Subcutaneous abdominal adipose tissue (tissue), 5 donors: ENCODE measurements around the gene GP2.

Source experiments
- H3K27ac ChIP-seq: one replicate; pipeline ENCODE4 v1.7.0; 2013; ENCODE audit warnings: low read depth, mild to moderate bottlenecking, inconsistent platforms, low read length, moderate library complexity
- H3K27me3 ChIP-seq, 5 donors: one replicate each; pipeline ENCODE4 v1.7.0; 2013; ENCODE audit warnings: low read length in 5 of 5, inconsistent platforms in 1 of 5; ENCODE audit not compliant: control insufficient read depth in 5 of 5, insufficient read depth in 4 of 5
- H3K36me3 ChIP-seq, 5 donors: one replicate each; pipeline ENCODE4 v1.7.0; 2013; ENCODE audit warnings: low read length in 5 of 5; ENCODE audit not compliant: control insufficient read depth in 5 of 5, insufficient read depth in 5 of 5
- H3K4me1 ChIP-seq, 5 donors: one replicate each; pipeline ENCODE4 v1.7.0; 2013; ENCODE audit warnings: low read length in 5 of 5, mild to moderate bottlenecking in 3 of 5, moderate library complexity in 1 of 5; ENCODE audit not compliant: control insufficient read depth in 5 of 5, insufficient read depth in 5 of 5
- H3K4me3 ChIP-seq, 5 donors: one replicate each; pipeline ENCODE4 v1.7.0; 2013; ENCODE audit warnings: low read length in 5 of 5, low read depth in 1 of 5
- H3K9ac ChIP-seq, 5 donors: one replicate each; pipeline ENCODE4 v1.7.0; 2013; ENCODE audit warnings: low read length in 5 of 5, mild to moderate bottlenecking in 4 of 5, moderate library complexity in 3 of 5
- H3K9me3 ChIP-seq, 5 donors: one replicate each; pipeline ENCODE4 v1.7.0; 2013; ENCODE audit warnings: low read length in 5 of 5; ENCODE audit not compliant: control insufficient read depth in 5 of 5
- donor health status: healthy.
- donor health status: healthy.
- donor health status: healthy.
- donor health status: healthy.
- donor health status: healthy.

GP2 gene

DNA sequence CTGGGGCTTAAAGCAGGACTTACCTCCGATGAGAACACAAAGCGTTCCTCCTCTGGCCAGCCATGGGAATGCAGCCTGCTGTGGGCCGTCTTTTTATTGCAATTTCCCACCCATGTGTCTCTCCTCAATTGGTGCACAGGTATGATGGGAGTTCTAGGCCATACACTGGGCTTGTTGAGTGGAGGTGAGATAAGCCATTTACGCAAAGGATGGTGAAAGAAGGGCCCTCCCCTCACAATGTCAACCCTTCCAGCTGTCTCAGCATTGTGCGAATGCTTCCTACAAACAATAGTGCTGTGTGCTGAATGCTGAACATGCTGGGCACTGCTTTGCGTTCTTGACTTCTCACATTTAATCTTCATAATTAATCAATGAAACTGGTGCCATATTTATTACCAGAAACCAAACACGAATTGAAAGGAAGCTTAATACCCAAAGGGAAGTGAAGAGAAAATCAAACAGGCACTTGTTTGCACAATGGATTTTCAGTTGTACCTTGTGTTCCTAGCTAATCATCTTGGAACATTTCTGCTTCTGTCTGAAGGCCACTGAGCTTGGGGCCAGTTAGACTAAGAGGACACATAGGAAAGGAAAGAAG is at the start of gene GP2:
GP2 (minus strand) TSS at position 70 of the 598 bp plus-strand sequence. CDS start 1,082 bp downstream, outside the sequence.
- no peak within 1 kb of the TSS for H3K9ac ChIP-seq
- peaks cover 2 to 10% (median 7%) of the 10 kb centered on the region in 5 donors for H3K27me3 ChIP-seq
- H3K27ac ChIP-seq = no peak within 1 kb of the TSS
- H3K9me3 ChIP-seq = no peaks in the 10 kb centered on the region
- H3K4me1 ChIP-seq = no peaks in the 10 kb centered on the region
- no peak within 1 kb of the TSS for H3K4me3 ChIP-seq
- H3K36me3 ChIP-seq = no peaks in the 10 kb centered on the region

DNA sequence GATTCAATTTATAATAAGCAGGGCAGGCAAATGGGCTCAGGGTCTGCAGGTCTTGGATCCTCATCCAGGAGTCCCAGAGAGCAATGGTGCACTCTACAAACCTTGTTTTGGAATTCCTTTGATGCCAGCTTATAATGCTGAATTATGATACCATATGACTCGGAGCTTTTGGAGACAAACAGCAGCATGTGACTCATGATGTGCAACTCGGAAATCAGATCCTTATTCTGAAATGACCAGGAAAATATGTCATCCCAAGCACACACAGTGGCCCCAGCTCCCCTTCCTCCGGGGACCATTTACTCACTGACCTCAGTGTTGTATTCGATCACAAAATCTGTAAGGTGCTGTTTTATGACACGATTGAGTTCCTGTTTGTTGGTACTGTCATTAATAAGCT is 45.4 kb upstream of the GP2 start:
- Histone ChIP-seq H3K9ac (no peak overlapping the region), H3K4me3 (no peak overlapping the region), H3K36me3 (no peaks in the 10 kb centered on the region), H3K27ac (no peak overlapping the region), H3K9me3 (peaks cover 0 to 10% (median 0%) of the 10 kb centered on the region in 5 donors), H3K4me1 (no peaks in the 10 kb centered on the region), H3K27me3 (peaks cover 4 to 8% (median 6%) of the 10 kb centered on the region in 5 donors)

DNA sequence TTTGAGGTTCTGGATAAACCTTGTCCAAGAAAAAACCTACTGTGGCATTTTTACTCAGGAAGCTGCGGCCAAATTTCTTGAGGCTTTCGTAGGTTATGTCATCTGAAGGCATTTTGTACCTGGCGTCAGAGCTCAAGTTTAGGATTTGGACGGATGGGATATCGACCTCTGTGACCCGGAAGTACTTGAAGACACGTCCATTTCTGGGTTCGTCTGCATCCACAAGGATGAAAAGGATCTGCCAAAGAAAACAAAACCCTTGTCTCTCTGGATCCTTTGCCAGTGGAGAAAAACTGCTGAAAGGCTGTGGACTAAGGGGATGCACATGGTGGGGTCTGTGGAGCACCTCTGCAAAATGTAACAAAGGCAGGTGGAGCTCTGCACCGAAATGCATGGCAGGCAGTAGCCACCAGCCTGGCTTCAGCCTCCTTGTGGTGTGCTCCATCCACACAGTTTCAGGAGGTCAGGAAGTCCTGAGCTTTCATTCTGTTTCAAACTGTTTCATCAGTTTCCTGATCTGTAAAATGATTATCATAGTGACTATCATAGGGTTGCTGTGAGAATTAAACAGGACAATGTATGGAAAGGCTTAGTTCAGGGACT is 42.2 kb upstream of the GP2 start:
- Histone ChIP-seq H3K9ac (no peak overlapping the region), H3K4me1 (no peaks in the 10 kb centered on the region), H3K27ac (no peak overlapping the region), H3K9me3 (peaks cover 0 to 10% (median 0%) of the 10 kb centered on the region in 5 donors), H3K4me3 (no peak overlapping the region), H3K36me3 (no peaks in the 10 kb centered on the region), H3K27me3 (peaks cover 4 to 11% (median 6%) of the 10 kb centered on the region in 5 donors)

DNA sequence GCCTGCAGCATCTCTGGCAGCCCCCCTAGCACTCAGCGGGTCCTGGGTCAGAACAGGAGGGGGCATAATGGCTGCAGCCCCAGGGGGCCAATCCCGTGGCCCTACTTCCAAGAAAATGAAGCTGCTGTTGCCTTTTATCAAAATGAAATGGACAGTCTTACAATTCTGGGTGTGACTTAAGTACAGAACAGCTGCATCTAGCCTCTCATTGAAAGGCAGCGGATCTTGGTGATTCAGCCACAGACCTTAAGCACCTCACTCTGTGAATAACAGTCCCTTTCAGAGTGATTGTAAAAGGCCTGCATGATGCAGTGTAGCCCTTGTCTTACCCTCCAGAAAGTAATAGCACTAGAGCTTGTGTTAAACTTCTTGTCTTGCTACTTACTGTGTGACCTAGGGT is 36.7 kb upstream of the GP2 start:
- H3K27me3 ChIP-seq = peaks cover 6 to 19% (median 11%) of the 10 kb centered on the region in 5 donors
- H3K27ac ChIP-seq = no peak overlapping the region

DNA sequence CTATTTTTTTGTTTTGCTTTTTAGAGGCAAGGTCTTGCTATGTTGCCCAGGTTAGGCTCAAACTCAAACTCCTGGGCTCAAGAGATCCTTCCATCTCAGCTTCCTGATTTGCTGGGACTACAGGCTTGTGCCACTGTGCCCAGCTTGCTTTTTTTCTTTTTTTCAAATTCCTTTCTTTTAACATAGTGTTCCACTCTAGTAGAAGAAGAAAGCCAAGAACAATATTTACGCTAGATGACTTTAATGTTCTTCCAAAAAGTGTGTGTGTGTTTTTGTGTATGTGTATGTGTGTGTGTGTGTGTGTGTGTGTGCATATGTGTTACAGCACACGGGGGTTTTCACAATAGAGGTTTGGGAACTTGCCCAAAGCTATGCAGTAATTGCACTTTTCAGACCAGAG is 35.9 kb upstream of the GP2 start:
- H3K4me3 ChIP-seq = no peak overlapping the region
- H3K9me3 ChIP-seq = no peaks in the 10 kb centered on the region
- no peaks in the 10 kb centered on the region for H3K4me1 ChIP-seq
- H3K9ac ChIP-seq = no peak overlapping the region
- H3K36me3 ChIP-seq = no peaks in the 10 kb centered on the region
- no peak overlapping the region for H3K27ac ChIP-seq
- peaks cover 5 to 18% (median 9%) of the 10 kb centered on the region in 5 donors for H3K27me3 ChIP-seq

More for the DNA sequence above, 36.7 kb upstream of the GP2 start:
- Histone ChIP-seq H3K4me1 (no peaks in the 10 kb centered on the region), H3K9ac (no peak overlapping the region), H3K36me3 (no peaks in the 10 kb centered on the region), H3K9me3 (no peaks in the 10 kb centered on the region), H3K4me3 (no peak overlapping the region)

DNA sequence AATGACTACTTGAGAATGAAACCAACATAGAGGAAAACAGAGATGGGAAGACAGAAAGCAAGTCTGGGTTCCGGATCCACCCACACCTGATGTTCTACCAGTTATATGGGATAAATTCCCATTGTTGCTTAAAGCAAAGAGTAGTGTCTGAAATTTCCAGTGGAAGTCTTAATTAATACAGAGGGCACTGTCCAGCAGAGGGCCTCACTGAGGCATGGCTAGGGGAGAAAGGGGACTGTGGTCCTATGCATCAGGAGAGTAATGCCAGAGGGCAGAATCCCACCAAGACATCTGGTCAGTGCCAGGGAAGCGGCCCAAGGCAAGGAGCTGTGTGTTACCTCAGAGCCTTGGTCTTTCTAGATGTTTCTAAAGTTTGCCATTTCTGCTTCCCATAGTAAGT is 32.7 kb upstream of the GP2 start:
- H3K4me1 ChIP-seq = no peaks in the 10 kb centered on the region

DNA sequence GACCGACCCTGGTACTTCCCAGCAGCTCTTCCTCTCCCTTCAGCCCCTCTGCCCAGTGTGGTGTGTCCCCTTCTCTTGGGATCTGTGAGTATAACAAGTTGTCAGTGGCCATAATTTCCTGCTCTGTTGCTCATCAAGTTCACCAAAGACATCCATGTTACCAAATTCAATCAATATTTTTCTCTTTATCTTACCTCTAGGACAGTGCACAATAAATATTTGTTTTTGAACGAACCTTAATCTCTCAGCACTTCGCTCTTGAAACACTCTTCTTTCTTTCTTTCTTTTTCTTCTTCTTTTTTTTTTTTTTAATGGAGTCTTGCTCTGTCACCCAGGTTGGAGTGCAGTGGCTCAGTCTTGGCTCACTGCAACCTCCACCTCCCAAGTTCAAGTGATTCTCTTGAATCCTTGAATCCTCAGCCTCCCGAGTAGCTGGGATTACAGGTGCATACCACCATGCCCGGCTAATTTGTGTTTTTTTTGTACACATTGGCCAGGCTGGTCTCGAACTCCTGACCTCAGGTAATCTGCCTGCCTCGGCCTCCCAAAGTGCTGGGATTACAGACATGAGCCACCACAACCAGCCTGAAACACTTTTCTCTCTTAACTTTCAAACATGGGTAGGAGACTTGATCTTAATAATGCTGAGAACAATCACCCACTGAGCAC is 27.9 kb upstream of the GP2 start:
- Histone ChIP-seq H3K27me3 (peaks cover 0 to 12% (median 7%) of the 10 kb centered on the region in 5 donors), H3K36me3 (no peaks in the 10 kb centered on the region), H3K4me3 (no peak overlapping the region)

More for the DNA sequence above, 32.7 kb upstream of the GP2 start:
- peaks cover 4 to 20% (median 7%) of the 10 kb centered on the region in 5 donors for H3K27me3 ChIP-seq
- H3K9me3 ChIP-seq = no peaks in the 10 kb centered on the region
- no peaks in the 10 kb centered on the region for H3K36me3 ChIP-seq
- no peak overlapping the region for H3K9ac ChIP-seq
- no peak overlapping the region for H3K4me3 ChIP-seq
- no peak overlapping the region for H3K27ac ChIP-seq

DNA sequence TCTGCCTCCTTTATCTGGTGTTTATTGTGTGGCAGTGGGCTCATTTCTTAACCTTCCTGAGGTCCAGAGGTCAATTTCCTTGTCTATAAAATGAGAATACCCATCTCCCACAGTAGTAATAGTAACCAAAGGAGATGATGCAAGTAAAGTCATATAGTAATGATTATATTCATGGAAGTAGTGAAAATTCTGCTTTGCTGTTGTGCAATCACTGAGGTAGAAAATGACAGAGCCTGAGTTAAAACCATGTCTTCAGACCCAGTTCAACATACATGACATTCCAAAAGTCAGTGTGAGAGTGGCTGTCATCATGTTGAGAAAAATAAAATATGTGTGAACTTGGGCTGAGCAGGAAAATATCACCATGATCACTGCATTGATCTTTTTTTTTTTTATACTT is 26.1 kb upstream of the GP2 start:
- H3K4me1 ChIP-seq = peaks cover 0 to 4% (median 0%) of the 10 kb centered on the region in 5 donors
- H3K27ac ChIP-seq = no peak overlapping the region
- H3K36me3 ChIP-seq = no peaks in the 10 kb centered on the region
- H3K9ac ChIP-seq = no peak overlapping the region
- peaks cover 0 to 3% (median 0%) of the 10 kb centered on the region in 5 donors for H3K9me3 ChIP-seq
- peaks cover 4 to 22% (median 11%) of the 10 kb centered on the region in 5 donors for H3K27me3 ChIP-seq
- H3K4me3 ChIP-seq = no peak overlapping the region

More for the DNA sequence above, 27.9 kb upstream of the GP2 start:
- H3K27ac ChIP-seq = no peak overlapping the region
- no peak overlapping the region for H3K9ac ChIP-seq
- no peaks in the 10 kb centered on the region for H3K4me1 ChIP-seq
- peaks cover 0 to 3% (median 0%) of the 10 kb centered on the region in 5 donors for H3K9me3 ChIP-seq

DNA sequence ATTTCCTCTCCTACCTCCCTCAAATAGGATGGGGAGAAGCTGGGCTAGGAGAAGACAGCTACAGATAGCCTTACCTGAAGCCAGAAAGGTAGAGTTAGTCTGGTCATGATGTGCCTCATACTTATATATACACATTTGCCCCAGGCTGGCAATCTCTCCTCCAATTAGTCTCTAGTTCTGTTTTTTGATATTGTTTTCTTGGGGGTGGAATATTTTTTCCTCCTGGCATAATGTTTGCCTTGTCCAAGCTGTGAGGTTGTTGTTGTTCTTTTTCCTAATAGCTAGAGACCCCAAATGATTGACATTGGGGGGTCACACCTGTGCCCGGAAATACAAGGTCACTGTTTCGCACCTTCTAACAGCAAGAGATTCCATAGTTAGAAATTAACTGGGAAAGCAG is 25.3 kb upstream of the GP2 start, which contains the start of gene UMOD:
UMOD (minus strand) TSS at position 101 of the 400 bp plus-strand sequence. CDS start 1,978 bp downstream, outside the sequence.
- H3K4me1 ChIP-seq = peaks cover 0 to 4% (median 0%) of the 10 kb centered on the region in 5 donors
- H3K27ac ChIP-seq = no peak within 1 kb of the TSS
- no peak within 1 kb of the TSS for H3K9ac ChIP-seq
- H3K4me3 ChIP-seq = no peak within 1 kb of the TSS
- H3K36me3 ChIP-seq = no peaks in the 10 kb centered on the region
- H3K27me3 ChIP-seq = peaks cover 9 to 28% (median 14%) of the 10 kb centered on the region in 5 donors
- peaks cover 0 to 3% (median 0%) of the 10 kb centered on the region in 5 donors for H3K9me3 ChIP-seq

DNA sequence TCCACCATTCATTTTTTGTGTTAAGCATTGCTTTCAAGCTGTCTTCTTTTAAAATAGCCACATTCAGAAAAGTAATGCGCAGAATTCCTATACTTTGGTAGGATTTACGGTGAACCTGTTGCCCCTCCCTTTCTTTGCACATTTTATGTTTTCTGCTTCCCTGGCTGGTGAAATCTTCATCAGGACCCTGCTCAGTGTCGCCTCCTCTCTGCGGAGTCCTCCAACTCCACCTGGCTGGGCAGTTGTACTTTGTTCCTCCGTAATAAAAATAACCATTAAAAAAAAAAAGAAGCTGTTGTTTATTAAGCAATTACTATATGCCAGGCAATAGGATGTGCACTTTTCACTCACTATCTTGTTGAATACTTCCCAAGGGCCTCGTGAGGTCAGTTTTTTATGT is 22.3 kb upstream of the GP2 start:
- Histone ChIP-seq H3K4me1 (peaks cover 0 to 4% (median 0%) of the 10 kb centered on the region in 5 donors), H3K4me3 (no peak overlapping the region), H3K27ac (no peak overlapping the region), H3K27me3 (peaks cover 9 to 21% (median 12%) of the 10 kb centered on the region in 5 donors), H3K36me3 (no peaks in the 10 kb centered on the region), H3K9ac (no peak overlapping the region), H3K9me3 (peaks cover 0 to 3% (median 0%) of the 10 kb centered on the region in 5 donors)
